Activated CD4-positive, alpha-beta T cell treated with anti-CD3 and anti-CD28 coated beads, Interleukin-2, amount 50 U/mL, for 1 hour (primary cell): ENCODE measurements around the gene CLDN2.
"Not testable (repeated sequence)": the region's sequence is repeated elsewhere in the genome, so short reads cannot be mapped to it uniquely, and the experiment has no call there.

ENCODE experiments used
- DNase-seq: peaks from one replicate; pipeline ENCODE4 v3.0.0-alpha.2; 2020

Gene CLDN2

GRCh38 chrX:106919932-106920452, at the start of gene CLDN2:
Gene CLDN2 (plus strand): TSS chrX:106920402. CDS start chrX:106928229, 7,827 bp downstream.
- no peak for DNase-seq

- not testable (repeated sequence) for DNase-seq
Measured at GRCh38 chrX:106872796-106873195, 47.4 kb upstream of the CLDN2 start.

- DNase-seq: no peak
Measured at GRCh38 chrX:106874075-106874474, 46.1 kb upstream of the CLDN2 start.

DNA sequence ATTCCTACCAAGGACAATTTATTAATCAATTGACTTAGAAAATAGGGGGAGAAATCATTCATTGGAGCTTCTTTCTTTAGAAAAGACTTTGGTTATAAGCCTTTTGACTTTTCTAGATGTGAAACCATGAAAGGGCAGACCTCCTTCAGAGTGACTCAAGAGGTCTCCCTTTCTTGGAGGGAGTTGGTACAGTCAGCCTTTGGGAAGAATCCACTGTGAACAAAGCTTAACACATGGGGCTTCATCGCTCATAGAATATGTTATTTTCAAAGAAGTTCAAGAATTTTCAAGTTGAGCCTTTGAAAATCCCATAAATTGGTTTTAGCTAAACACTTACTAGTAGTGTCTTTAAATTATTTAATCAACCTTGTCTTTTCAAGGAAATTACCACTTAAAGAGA, 45.1 kb upstream of the CLDN2 start:
- DNase-seq: no peak

DNA sequence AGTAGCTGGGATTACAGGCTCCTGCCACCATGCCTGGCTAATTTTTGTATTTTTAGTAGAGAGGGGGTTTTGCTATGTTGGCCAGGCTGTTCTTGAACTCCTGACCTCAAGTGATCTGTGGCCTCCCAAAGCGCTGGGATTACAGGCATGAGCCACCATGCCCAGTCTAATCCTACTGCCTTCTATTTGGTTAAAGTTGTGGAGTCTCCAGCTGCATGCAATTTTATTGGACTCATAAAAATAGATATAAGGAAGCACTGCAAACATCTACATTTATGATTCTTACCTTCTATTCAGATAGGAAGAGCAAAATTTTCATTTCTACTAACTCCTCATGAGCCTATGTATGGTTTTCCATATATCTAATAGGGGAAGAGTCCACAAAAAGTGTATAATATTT, 30.7 kb upstream of the CLDN2 start:
- no peak for DNase-seq

GRCh38 chrX:106891762-106892460, 28.3 kb upstream of the CLDN2 start:
- DNase-seq: no peak

DNA sequence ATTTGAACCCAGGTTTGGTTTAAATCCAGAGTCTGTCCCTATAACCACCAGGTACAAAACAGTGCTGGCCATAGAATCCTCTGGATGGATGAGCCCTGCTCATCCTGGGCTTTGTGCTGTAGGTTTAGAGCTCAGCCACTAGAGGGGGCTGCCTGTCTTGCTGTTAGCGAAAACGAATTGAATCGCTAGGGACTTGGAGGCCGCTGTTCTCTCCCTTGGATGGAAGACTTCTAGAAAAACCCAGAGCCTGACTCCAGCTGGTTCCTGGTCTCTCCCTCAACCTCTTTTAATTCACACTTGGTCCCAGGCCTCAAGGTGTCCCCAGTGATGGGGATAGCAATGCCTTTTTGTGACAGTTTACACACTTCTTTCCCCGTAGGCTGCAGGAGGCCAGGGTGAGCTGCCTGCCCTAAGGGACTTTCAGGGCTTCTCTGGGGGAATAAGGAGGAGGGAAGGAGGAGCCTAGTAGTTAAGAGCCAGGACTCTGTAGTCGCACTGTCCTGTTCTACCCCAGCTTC, 25.8 kb upstream of the CLDN2 start:
- DNase-seq: peak; percentile 33

GRCh38 chrX:106894978-106895452, 25.2 kb upstream of the CLDN2 start:
- DNase-seq: no peak

DNA sequence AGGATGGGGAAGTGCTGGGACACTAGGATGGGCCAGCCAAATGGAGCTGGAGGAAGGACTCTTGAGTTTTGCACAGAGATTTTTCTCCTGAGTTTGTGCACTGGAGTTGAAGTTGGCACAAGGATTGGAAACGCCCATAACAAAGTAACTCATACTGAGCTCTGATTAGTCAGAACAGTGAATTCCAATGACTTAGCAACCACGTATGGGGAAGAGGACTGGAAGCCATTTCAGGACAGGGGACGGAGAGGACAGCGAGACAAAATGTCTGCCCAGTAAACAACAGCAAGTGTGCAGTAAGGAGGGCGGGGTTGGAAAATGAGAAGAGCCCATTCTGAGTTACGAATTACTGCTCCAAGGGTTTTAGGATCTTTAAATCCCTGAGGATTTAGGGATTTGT, 22.9 kb upstream of the CLDN2 start:
- no peak for DNase-seq

DNA sequence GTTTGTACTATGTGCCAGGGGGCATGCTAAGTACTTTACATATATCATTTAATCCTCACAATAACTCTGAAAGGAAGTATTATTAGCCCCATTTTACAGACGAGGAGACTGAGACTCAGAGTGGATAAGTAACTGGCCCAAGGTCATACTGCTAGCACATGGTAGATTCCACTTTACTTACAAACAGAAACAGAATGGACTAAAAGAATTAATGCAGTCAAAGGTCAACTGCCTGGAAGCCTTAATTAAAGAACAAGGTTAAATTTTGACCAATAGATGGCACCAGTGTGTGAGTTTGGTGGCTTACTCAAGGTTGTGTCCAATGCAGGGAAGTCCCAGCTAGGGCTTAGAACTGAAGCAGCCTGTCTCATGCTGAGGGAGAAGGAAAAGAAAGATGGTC, 21.7 kb upstream of the CLDN2 start:
- no peak for DNase-seq

GRCh38 chrX:106899276-106899675, 20.9 kb upstream of the CLDN2 start:
- no peak for DNase-seq

DNA sequence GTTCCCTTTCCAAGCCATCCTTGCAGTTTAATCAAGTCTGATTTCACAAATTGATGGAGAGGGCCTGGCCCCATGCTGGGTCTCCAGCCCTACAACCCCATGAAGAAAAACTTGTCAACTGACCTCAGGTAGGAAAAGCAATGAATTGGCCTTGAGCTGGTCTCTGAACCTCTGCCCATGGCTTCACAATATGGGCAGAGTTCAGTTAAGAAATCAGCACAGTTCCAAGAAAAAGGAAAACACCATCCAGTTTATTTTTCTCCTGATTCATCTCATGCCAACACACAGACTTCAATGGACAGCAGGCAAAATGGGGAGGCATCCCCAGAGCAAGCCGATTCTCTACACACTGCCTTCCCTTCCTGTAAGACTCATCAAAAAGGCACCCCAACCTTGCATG, 20.4 kb upstream of the CLDN2 start:
- DNase-seq: no peak

- DNase-seq: no peak
Measured at GRCh38 chrX:106901341-106901740, 18.9 kb upstream of the CLDN2 start.

DNA sequence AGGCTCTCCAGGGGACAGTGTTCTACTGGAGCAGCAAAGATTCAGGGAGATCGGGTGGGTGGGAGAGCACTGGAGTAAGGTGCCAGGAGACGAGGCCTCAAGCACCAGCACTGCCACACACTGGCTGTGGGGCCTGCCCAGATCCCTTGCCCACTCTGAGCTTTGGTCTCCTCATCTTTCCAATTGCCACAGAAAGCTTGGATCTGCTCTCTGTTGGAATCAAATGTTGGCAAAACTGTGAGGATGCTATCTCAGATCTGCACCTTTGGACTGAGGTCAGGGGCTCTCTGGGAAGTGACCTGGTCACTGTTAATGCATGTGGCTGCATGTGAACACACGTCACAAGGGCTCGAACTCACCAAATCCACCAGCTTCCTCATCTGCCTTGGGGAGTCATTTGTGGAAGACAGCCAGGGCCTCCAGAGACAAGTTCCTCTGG, 18.4 kb upstream of the CLDN2 start:
- DNase-seq: no peak

DNA sequence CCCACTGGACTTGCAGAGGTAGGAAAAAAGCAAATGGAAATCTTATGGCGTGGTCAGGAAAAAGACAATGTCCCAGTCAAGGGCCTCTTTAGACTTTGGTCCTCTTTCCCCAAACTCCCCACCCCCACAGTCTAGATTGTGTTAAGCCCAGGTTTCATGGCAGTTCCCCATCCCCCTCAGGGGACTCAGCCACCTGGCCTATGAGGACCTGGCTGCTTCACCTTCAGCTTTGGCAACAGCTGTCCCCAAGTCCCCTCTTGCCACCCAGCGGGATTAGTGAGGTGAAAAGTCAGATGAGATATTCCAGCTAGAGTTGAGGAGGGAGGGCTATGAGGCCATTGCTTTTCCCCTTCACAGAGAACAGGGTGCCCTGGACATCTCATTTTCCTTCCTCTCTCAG, 17.5 kb upstream of the CLDN2 start:
- DNase-seq: no peak

DNA sequence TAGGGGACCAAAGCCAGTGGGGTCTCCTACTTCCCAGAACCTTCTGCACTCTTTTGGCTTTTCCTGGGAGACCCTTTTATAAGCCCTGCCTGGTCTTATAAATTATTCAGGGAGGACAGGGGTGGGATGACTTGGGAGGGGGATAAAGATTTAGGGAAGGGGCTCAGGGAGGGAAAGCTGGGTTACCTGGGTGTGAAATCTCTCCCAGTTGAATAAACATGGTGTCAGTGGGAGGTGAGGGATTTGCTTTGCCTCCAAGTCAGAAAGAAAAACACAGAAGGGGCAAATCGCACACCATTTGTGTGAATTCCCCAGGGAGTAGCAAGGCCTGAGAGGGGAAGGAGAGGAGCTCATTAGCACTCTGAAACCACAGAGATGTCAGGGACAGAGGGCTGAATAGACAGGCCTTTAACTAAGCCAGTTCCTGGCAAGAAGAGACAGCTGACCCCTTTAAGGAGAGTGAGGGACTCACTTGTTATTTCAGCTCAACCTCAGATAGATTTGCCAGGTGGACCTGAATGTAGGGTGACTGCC, 16.8 kb upstream of the CLDN2 start, which contains the start of gene RIPPLY1:
Gene RIPPLY1, minus strand, starts transcription at position 51 of the 534 bp plus-strand sequence. CDS start 54 bp downstream, outside the sequence.
- no peak for DNase-seq

DNA sequence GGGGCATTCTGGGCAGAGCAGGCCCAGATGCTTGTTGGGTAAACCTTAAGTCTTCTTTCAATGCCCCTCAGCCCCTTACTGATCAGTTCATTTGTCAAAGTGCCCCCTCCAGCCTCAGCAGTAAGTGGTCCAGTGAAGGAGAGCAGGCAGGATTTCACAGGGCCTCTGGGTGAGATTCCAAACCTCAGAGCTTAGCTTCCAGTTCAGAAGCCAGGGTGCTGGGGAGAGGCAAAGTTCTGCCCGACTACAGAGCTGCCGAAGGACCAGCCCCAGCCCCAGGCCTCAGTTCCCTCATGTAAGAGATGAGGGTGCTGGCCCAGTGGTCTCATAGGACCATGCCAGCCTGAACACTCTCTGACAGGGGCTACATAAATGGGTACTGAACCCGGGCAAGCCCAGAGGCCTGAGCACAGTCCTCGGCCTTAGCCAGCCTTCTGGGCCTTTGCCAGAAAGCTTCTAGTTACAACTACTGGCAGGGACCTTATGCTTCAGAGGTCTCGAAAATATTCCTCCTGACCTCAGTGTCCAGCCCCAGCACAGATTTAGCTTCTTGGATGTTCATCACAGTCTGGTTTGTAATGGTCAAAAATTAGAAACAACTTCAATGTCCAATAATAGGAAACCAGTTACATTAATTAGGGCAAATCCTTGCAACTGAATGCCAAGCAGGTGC, 16.2 kb upstream of the CLDN2 start:
- no peak for DNase-seq

GRCh38 chrX:106905064-106905708, 15.0 kb upstream of the CLDN2 start:
- DNase-seq: no peak

DNA sequence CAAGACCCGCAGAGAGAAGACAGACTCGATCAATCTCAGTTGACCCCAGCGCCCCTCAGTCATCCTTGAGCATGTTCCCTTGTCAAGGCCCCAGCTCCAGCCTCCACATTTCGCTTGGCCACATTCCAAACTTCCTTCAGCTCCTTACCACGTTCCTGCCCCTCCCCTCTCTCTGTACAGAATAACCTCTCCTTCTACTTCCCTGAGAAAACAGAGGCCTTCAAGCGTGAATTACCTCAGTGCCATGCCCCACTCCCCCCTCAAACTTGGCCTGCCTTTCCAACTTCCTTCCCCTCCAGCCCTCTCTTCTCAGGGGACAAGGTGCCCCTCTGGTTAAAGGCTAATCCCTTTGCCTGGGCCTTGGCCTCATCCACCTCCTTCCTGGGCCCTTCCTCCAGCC, 13.8 kb upstream of the CLDN2 start:
- DNase-seq: no peak

- no peak for DNase-seq
Measured at GRCh38 chrX:106912864-106913263, 7.3 kb upstream of the CLDN2 start.

GRCh38 chrX:106917830-106918500, 2.2 kb upstream of the CLDN2 start:
- DNase-seq: no peak

DNA sequence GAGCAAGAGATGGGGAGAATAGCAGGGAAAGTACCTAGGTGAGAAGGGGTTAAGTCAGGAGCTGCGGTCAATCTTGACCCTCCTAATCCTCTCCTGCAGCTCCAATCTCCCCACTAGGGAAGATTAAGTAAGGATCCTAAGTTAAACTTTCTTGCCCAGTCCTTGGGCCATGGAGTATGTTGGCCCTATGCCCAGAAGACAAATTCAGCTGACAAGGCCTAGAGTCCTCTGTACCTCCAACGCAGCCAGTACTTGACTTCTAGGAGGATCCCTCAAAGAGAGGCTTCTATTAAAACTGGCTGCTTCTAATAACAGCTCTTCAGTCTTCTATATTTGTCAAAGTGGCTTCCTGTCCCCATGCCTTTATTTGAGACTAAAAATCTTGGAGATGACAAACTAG, 1.4 kb downstream of the CLDN2 start:
- DNase-seq: no peak

DNA sequence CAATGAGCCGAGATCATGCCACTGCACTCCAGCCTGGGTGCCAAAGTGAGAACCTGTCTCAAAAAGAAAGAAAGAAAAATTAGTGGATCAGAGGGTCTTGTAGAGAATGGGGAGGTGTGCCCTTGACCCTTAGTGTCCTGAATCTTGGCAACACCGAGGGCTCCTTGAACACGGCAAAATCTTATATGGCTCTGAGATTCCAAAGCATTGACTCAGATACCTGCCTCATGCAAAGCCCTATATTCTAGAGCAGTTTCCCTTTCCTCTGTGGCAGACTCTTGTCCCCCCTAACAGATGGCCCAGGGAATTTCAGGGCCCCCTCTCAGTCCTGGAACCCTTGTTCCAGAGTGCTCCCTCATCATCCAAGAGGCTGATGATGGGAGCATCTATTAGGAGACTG, 6.8 kb downstream of the CLDN2 start:
- no peak for DNase-seq
